ENCODE data around the gene WDR48. TPM values are rescaled to one million over a fixed set of nuclear protein-coding genes. Genes with fewer than 3 reads are reported as not detected.

The WDR48 gene
- total and polyA plus RNA-seq, 9 of the 15 experiments (the other 6 are each of a cell fraction or from before 2014, with no cell fraction given) = 26.6 to 70.6 (median 48.0) TPM

- TF ChIP-seq ARID4B (CRISPR knock-in tag; IDR thresholded peaks at IDR 0.05) (peak; percentile 90), ZNF41 (CRISPR knock-in tag; conservative IDR thresholded peaks at IDR 0.05) (no peak), RAD51 (IDR thresholded peaks at IDR 0.05; ENCODE audit: borderline replicate concordance, low read depth) (peak; percentile 48; the same call in 1 of the 2 replicates), DMBX1 (CRISPR knock-in tag; IDR thresholded peaks at IDR 0.05; ENCODE audit: borderline replicate concordance) (0 out of 2 replicates have a peak, but pooled peaks have one; percentile 29), MTA3 (IDR thresholded peaks at IDR 0.05; ENCODE audit: borderline replicate concordance) (peak; percentile 54; the same call in 1 of the 2 replicates), HDAC6 (IDR thresholded peaks at IDR 0.05; ENCODE audit: low read depth, low read length) (0 out of 2 replicates have a peak, but pooled peaks have one; percentile 21), RFX5 (IDR thresholded peaks at IDR 0.05; ENCODE audit: low read depth, low read length) (no peak), TCF7L2 (IDR thresholded peaks at IDR 0.05; ENCODE audit: low read depth, low read length) (no peak), SIN3A (IDR thresholded peaks at IDR 0.05; ENCODE audit: borderline replicate concordance in 2 of 2, control insufficient read depth in 1 of 2, low read depth in 2 of 2, low read length in 2 of 2) (peak; percentile 65 to 86; a peak in 3 of 4 replicates), CCNT2 (IDR thresholded peaks at IDR 0.05; ENCODE audit: borderline replicate concordance, extremely low read depth, insufficient read length, low read depth, low read length) (peak; percentile 73), ELK3 (CRISPR knock-in tag; IDR thresholded peaks at IDR 0.05) (no peak), COPS2 (conservative IDR thresholded peaks at IDR 0.05) (no peak), KDM4B (IDR thresholded peaks at IDR 0.05; ENCODE audit: borderline replicate concordance in 2 of 2, low read depth in 1 of 2) (no peak; a peak in 1 of 4 replicates), SMC3 (conservative IDR thresholded peaks at IDR 0.05; ENCODE audit: insufficient read depth, low read depth, low read length) (no peak), TBL1XR1 (IDR thresholded peaks at IDR 0.05; ENCODE audit: low read length in 2 of 2) (peak in 1 of 2 experiments; percentile 51; a peak in 1 of 4 replicates), RUNX1 (IDR thresholded peaks at IDR 0.05; ENCODE audit: low read depth) (no peak), ID3 (CRISPR knock-in tag; IDR thresholded peaks at IDR 0.05) (no peak), ID3 (tag; IDR thresholded peaks at IDR 0.05) (peak; percentile 58; the same call in 1 of the 2 replicates), ARID3B (CRISPR knock-in tag; IDR thresholded peaks at IDR 0.05; ENCODE audit: borderline replicate concordance) (peak; percentile 38; the same call in 1 of the 2 replicates)
These were observed 55.8 kb downstream of the WDR48 start, which contains the start of the genes GORASP1 and TTC21A (continued) for GRCh38 chr3:39107388-39108199.
